ENCODE measurements around the gene SLC9A9. TPM values are rescaled to one million over a fixed set of nuclear protein-coding genes. Genes with fewer than 3 reads are reported as not detected.

The SLC9A9 gene
- total RNA-seq, 1 experiment from 2014 or later = 1.4 TPM

DNA sequence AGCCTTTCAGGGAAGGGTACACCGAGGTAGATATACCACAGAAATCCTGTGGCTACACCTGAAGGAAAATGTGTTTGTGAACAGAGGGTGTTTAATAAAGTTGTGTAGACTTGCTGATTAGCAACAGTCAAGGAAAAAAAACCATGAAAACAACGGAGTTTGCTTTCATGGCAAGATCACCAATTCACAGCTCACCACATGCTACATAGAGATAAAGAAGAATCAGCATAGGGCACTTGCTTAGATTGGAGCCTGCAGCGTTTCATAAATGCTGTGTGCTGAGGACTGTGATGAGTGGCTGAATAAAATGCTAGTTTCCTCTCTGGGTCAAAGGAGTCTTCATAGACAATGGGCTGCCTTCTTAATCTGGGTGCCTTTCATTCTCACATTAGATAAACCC lies 257.6 kb downstream of the SLC9A9 start:
- CTCF ChIA-PET = no interaction called here
- no TSS peak for BruUV-seq (replicated peaks)
- no peak overlapping the region for H3K4me3 ChIP-seq (ENCODE audit: low read depth, low read length, poor library complexity, severe bottlenecking)
- no peak overlapping the region for H3K27ac ChIP-seq (ENCODE audit: low read depth, low read length, poor library complexity, severe bottlenecking)
- H3K36me3 ChIP-seq (ENCODE audit: insufficient read depth, low read length, poor library complexity, severe bottlenecking) = no peaks in the 10 kb centered on the region
- DNase-seq (ENCODE audit: low spot score) = no peak
- intact Hi-C loops (cut with micrococcal nuclease; ENCODE audit: unreplicated experiment) = no loop called here
- no peaks in the 10 kb centered on the region for H3K4me1 ChIP-seq (ENCODE audit: insufficient read depth, low read length, poor library complexity, severe bottlenecking)
- H3K27me3 ChIP-seq (replicated peaks; ENCODE audit: insufficient read depth, low read depth, low read length, poor library complexity) = no peaks in the 10 kb centered on the region
- no peak for TF ChIP-seq EZH2 (IDR thresholded peaks at IDR 0.05; ENCODE audit: borderline replicate concordance, low read depth, low read length, poor library complexity, severe bottlenecking)
- TF ChIP-seq, protein P1, sequence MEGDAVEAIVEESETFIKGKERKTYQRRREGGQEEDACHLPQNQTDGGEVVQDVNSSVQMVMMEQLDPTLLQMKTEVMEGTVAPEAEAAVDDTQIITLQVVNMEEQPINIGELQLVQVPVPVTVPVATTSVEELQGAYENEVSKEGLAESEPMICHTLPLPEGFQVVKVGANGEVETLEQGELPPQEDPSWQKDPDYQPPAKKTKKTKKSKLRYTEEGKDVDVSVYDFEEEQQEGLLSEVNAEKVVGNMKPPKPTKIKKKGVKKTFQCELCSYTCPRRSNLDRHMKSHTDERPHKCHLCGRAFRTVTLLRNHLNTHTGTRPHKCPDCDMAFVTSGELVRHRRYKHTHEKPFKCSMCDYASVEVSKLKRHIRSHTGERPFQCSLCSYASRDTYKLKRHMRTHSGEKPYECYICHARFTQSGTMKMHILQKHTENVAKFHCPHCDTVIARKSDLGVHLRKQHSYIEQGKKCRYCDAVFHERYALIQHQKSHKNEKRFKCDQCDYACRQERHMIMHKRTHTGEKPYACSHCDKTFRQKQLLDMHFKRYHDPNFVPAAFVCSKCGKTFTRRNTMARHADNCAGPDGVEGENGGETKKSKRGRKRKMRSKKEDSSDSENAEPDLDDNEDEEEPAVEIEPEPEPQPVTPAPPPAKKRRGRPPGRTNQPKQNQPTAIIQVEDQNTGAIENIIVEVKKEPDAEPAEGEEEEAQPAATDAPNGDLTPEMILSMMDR (conservative IDR thresholded peaks at IDR 0.05; ENCODE audit: low read depth, low read length) = no peak
- POLR2A ChIA-PET (ENCODE audit: low non-redundant PET) = no interaction called here
- no peaks in the 10 kb centered on the region for H3K9me3 ChIP-seq (ENCODE audit: low read depth, low read length, poor library complexity, severe bottlenecking)

GRCh38 chr3:143586576-143586975 lies 261.7 kb downstream of the SLC9A9 start:
- POLR2A ChIA-PET (ENCODE audit: low non-redundant PET) = no interaction called here
- no peaks in the 10 kb centered on the region for H3K27me3 ChIP-seq (replicated peaks; ENCODE audit: insufficient read depth, low read depth, low read length, poor library complexity)
- no peak for TF ChIP-seq EZH2 (IDR thresholded peaks at IDR 0.05; ENCODE audit: borderline replicate concordance, low read depth, low read length, poor library complexity, severe bottlenecking)
- TF ChIP-seq, protein P1 (conservative IDR thresholded peaks at IDR 0.05; ENCODE audit: low read depth, low read length) = no peak
- H3K36me3 ChIP-seq (ENCODE audit: insufficient read depth, low read length, poor library complexity, severe bottlenecking) = no peaks in the 10 kb centered on the region
- DNase-seq (ENCODE audit: low spot score) = no peak
- no peak overlapping the region for H3K4me3 ChIP-seq (ENCODE audit: low read depth, low read length, poor library complexity, severe bottlenecking)
- no TSS peak for BruUV-seq (replicated peaks)
- no peak overlapping the region for H3K27ac ChIP-seq (ENCODE audit: low read depth, low read length, poor library complexity, severe bottlenecking)
- CTCF ChIA-PET = no interaction called here
- intact Hi-C loops (cut with micrococcal nuclease; ENCODE audit: unreplicated experiment) = no loop called here
- H3K9me3 ChIP-seq (ENCODE audit: low read depth, low read length, poor library complexity, severe bottlenecking) = no peaks in the 10 kb centered on the region
- no peaks in the 10 kb centered on the region for H3K4me1 ChIP-seq (ENCODE audit: insufficient read depth, low read length, poor library complexity, severe bottlenecking)

DNA sequence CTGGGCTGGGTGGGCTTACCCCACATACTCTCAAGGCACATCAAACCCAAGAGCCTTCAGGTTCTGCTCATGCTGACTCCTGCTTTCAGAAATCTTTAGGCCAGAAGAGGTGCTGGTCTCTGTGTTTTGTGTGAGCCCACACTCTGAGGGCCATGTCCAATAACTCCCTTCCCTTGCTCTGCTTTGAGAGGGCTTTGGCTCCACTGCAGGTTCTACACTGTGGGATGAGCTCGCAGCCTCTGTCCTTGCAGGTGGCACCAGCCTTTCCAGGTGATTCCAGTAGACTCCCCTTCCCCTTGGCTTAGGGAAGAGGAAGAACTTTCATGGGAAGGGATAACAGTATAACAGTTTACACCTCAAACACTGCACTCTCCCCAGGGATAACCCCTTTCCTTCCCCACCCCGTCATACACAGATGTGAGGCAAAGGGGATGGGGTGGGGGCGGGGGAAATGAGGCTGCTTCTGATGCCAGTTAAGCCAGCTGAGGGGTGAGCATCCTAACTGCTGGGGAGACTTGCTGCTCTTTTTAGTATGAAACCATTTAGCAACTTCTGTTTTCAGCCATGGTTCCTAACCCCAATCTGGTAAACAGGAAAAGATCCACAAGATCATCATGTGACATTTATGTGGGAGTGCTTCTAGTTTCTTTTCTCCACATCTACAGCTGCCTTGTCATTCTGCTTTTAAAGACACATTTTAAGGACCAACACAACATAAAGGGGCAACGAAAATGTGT lies 262.4 kb downstream of the SLC9A9 start:
- no peak overlapping the region for H3K4me3 ChIP-seq (ENCODE audit: low read depth, low read length, poor library complexity, severe bottlenecking)
- H3K36me3 ChIP-seq (ENCODE audit: insufficient read depth, low read length, poor library complexity, severe bottlenecking) = no peaks in the 10 kb centered on the region
- H3K4me1 ChIP-seq (ENCODE audit: insufficient read depth, low read length, poor library complexity, severe bottlenecking) = no peaks in the 10 kb centered on the region
- BruUV-seq (replicated peaks) = no TSS peak
- POLR2A ChIA-PET (ENCODE audit: low non-redundant PET) = no interaction called here
- intact Hi-C loops (cut with micrococcal nuclease; ENCODE audit: unreplicated experiment) = no loop called here
- no peak overlapping the region for H3K27ac ChIP-seq (ENCODE audit: low read depth, low read length, poor library complexity, severe bottlenecking)
- TF ChIP-seq, protein P1 (conservative IDR thresholded peaks at IDR 0.05; ENCODE audit: low read depth, low read length) = no peak
- TF ChIP-seq EZH2 (IDR thresholded peaks at IDR 0.05; ENCODE audit: borderline replicate concordance, low read depth, low read length, poor library complexity, severe bottlenecking) = no peak
- H3K9me3 ChIP-seq (ENCODE audit: low read depth, low read length, poor library complexity, severe bottlenecking) = no peaks in the 10 kb centered on the region
- DNase-seq (ENCODE audit: low spot score) = no peak
- CTCF ChIA-PET = no interaction called here
- no peaks in the 10 kb centered on the region for H3K27me3 ChIP-seq (replicated peaks; ENCODE audit: insufficient read depth, low read depth, low read length, poor library complexity)
